K562 (cell line): ENCODE measurements around the gene LRP10. TPM values are rescaled to one million over a fixed set of nuclear protein-coding genes. Genes with fewer than 3 reads are reported as not detected.

Source experiments
- GABPA ChIP-seq: fragments of 200-800 bp; sonication (Bioruptor generic); conservative IDR thresholded peaks from 2 replicates; pipeline ENCODE4 v1.6.1; 2016; ENCODE audit warnings: low read depth, missing genetic modification characterization, missing compliant biosample characterization
- IRF2 ChIP-seq: sonication (generic); formaldehyde crosslinking; IDR thresholded peaks from 2 replicates; pipeline ENCODE4 v1.8.1; 2022; ENCODE audit warnings: mild to moderate bottlenecking, missing genetic modification reagents
- JUN ChIP-seq, 2 experiments: sonication (generic) in 1 of 2; formaldehyde crosslinking in 1 of 2; IDR thresholded peaks; 2 replicates each; pipeline versions ENCODE4 v1.6.1 to v1.8.0; 2012 to 2022; ENCODE audit warnings: borderline replicate concordance in 2 of 2, mild to moderate bottlenecking in 2 of 2, improper control_type of control experiment in 1 of 2, low read depth in 1 of 2, low read length in 1 of 2, missing genetic modification reagents in 1 of 2
- NCOA6 ChIP-seq: fragments of 450-650 bp; IDR thresholded peaks from 2 replicates; pipeline ENCODE4 v1.6.1; 2017; ENCODE audit warnings: mild to moderate bottlenecking
- RERE ChIP-seq: sonication (generic); formaldehyde crosslinking; IDR thresholded peaks from 2 replicates; pipeline ENCODE4 v1.8.0; 2023; ENCODE audit warnings: missing genetic modification reagents, mild to moderate bottlenecking, borderline replicate concordance
- SNRNP70 ChIP-seq: fragments of 200-400 bp; formaldehyde crosslinking; optimal IDR thresholded peaks from 2 replicates; pipeline ENCODE3; 2017; ENCODE audit warnings: low read depth, low read length
- THRAP3 ChIP-seq: fragments of 450-650 bp; IDR thresholded peaks from 2 replicates; pipeline ENCODE4 v1.6.1; 2016; ENCODE audit warnings: mild to moderate bottlenecking, inconsistent platforms, borderline replicate concordance
- ZBTB40 ChIP-seq, 2 experiments: fragments of 450-650 bp in 1 of 2; sonication (generic) in 1 of 2; formaldehyde crosslinking in 1 of 2; IDR thresholded peaks; 2 replicates each; pipeline versions ENCODE4 v1.7.1 to v1.9.0; 2016 to 2022; ENCODE audit warnings: inconsistent platforms in 1 of 2, mild to moderate bottlenecking in 1 of 2, missing genetic modification reagents in 1 of 2
- ZNF561 ChIP-seq: fragments of 450-650 bp; formaldehyde crosslinking; conservative IDR thresholded peaks from 2 replicates; pipeline ENCODE4 v1.4.0; 2020; ENCODE audit warnings: mild to moderate bottlenecking, moderate library complexity
- ZNF830 ChIP-seq: fragments of 250-450 bp; sonication (Bioruptor Pico); IDR thresholded peaks from 2 replicates; pipeline ENCODE4 v1.5.0; 2021; ENCODE audit warnings: mild to moderate bottlenecking
- polyA plus RNA-seq, 8 experiments: library from polyadenylated mRNA; depleted of rRNA in 4 of 8; stranded (reverse) in 5 of 8; unstranded in 3 of 8; fragments of >200 nt; fragmentation: Nextera tagmentation in 2 of 8; fragmentation: Illumina TruSeq in 1 of 8; extraction: Ambion mirVana in 2 of 8; extraction: Trizol in 1 of 8; gene quantifications; 2 replicates each; pipeline versions ENCODE4 v1.2.1 to v1.2.3, GENCODE V29; 2011 to 2014; ENCODE audit warnings: inconsistent platforms in 1 of 8, missing spikeins in 1 of 8
- total RNA-seq, 7 experiments: library from RNA; depleted of rRNA in 6 of 7; stranded (reverse); fragments of >200 nt in 6 of 7; fragmentation: Illumina TruSeq in 2 of 7; extraction: Trizol in 2 of 7; gene quantifications; 2 replicates each; pipeline versions ENCODE4 v1.2.1 to v1.2.3, GENCODE V29; 2011 to 2021; ENCODE audit warnings: low replicate concordance in 1 of 7

Gene LRP10
- total and polyA plus RNA-seq, 9 of the 15 experiments (the other 6 are each of a cell fraction or from before 2014, with no cell fraction given), result 1.3 to 45.5 (median 10.9) TPM

- TF ChIP-seq ZBTB40 (IDR thresholded peaks at IDR 0.05), result no peak
- TF ChIP-seq ZBTB40 (CRISPR knock-in tag; IDR thresholded peaks at IDR 0.05), result no peak
- TF ChIP-seq ZNF561 (CRISPR knock-in tag), result no peak
- peak; percentile 30; the same call in 1 of the 2 replicates for TF ChIP-seq JUN (IDR thresholded peaks at IDR 0.05; ENCODE audit: borderline replicate concordance, low read depth, low read length)
- no peak for TF ChIP-seq JUN (CRISPR knock-in tag; IDR thresholded peaks at IDR 0.05; ENCODE audit: borderline replicate concordance)
- TF ChIP-seq GABPA, result peak; percentile 79
- no peak for TF ChIP-seq SNRNP70
- TF ChIP-seq NCOA6, result no peak
- TF ChIP-seq IRF2, result no peak
- no peak for TF ChIP-seq THRAP3
- peak; percentile 58; the same call in 1 of the 2 replicates for TF ChIP-seq ZNF830 (CRISPR knock-in tag)
- no peak for TF ChIP-seq RERE (CRISPR knock-in tag)
These were observed 47.5 kb downstream of the LRP10 start, which contains the start of gene RBM23 (continued) for GRCh38 chr14:22918804-22919600.
